Thyroid gland (tissue), 4 donors: ENCODE data around the gene COL6A2. TPM values are rescaled to one million over a fixed set of nuclear protein-coding genes. Genes with fewer than 3 reads are reported as not detected.

ENCODE experiments used
- DNase-seq, 2 donors: peaks; one replicate each; pipeline ENCODE4 v3.0.0-alpha.2; 2019
- H3K27ac ChIP-seq, 3 donors: fragments of 200-600 bp; sonication (generic); 1 replicate in 2 of 3; 2 replicates in 1 of 3; pipeline ENCODE4 v1.5.1; 2016 to 2019; ENCODE audit warnings: mild to moderate bottlenecking in 1 of 3, moderate library complexity in 1 of 3
- H3K27me3 ChIP-seq: fragments of 200-600 bp; sonication (generic); one replicate; pipeline ENCODE4 v1.5.1; 2019
- H3K36me3 ChIP-seq, 2 donors: fragments of 200-600 bp; sonication (generic); one replicate each; pipeline ENCODE4 v1.5.1; 2016 to 2019
- H3K4me1 ChIP-seq, 2 donors: fragments of 200-600 bp; sonication (generic); one replicate each; pipeline ENCODE4 v1.5.1; 2017 to 2019
- H3K4me3 ChIP-seq, 3 donors: fragments of 200-600 bp; sonication (generic); replicated peaks in 1 of 3; 1 replicate in 2 of 3; 2 replicates in 1 of 3; pipeline ENCODE4 v1.5.1; 2016; ENCODE audit warnings: mild to moderate bottlenecking in 1 of 3
- H3K9me3 ChIP-seq: fragments of 200-600 bp; sonication (generic); one replicate; pipeline ENCODE4 v1.5.1; 2017
- CTCF ChIP-seq, 6 experiments: fragments of 200-600 bp in 3 of 6; fragments of 450-650 bp in 3 of 6; sonication (generic) in 3 of 6; IDR thresholded peaks; one replicate each; pipeline ENCODE4 v1.5.1; 2016 to 2019; ENCODE audit warnings: antibody characterized with exemption in 6 of 6, mild to moderate bottlenecking in 2 of 6, inconsistent platforms in 1 of 6, moderate library complexity in 1 of 6
- POLR2A ChIP-seq, 2 donors: fragments of 450-650 bp; IDR thresholded peaks; one replicate each; pipeline ENCODE4 v1.6.1; 2017; ENCODE audit warnings: antibody characterized with exemption in 2 of 2, mild to moderate bottlenecking in 2 of 2, moderate library complexity in 1 of 2
- WGBS, 2 donors: methylation state at CpG; one replicate each; pipeline ENCODE4 v1.1.5; 2017; 5-methylcytosine and 5-hydroxymethylcytosine counted together
- intact Hi-C: fragments of 100-400 bp; cut with DNase I; formaldehyde crosslinking; loops from one replicate; pipeline ENCODE4 v1.15.1; 2023
- total RNA-seq, 4 donors: library from RNA; depleted of rRNA; stranded (reverse); fragments of >200 nt; gene quantifications; one replicate each; pipeline ENCODE4 v1.2.3, GENCODE V29; 2016

Gene COL6A2
- total RNA-seq, 4 donors from 2014 or later, result 79.4 to 191 (median 172) TPM

- no peaks in the 10 kb centered on the region for H3K27me3 ChIP-seq
- intact Hi-C loops, result no loop called here
- no peak for DNase-seq
- H3K4me3 ChIP-seq, result no peak overlapping the region
- WGBS, 2 donors, result 91 to 97% methylated on average over 23 to 24 of the region's 39 CpGs
- H3K4me1 ChIP-seq, result peaks cover 10 to 11% of the 10 kb centered on the region in 2 donors
- no peaks in the 10 kb centered on the region for H3K36me3 ChIP-seq
- no peak overlapping the region for H3K27ac ChIP-seq
- no peak for TF ChIP-seq CTCF (IDR thresholded peaks at IDR 0.05)
- TF ChIP-seq POLR2A (IDR thresholded peaks at IDR 0.05), result no peak
- H3K9me3 ChIP-seq, result no peaks in the 10 kb centered on the region
Observed at GRCh38 chr21:46154155-46154954, 56.4 kb downstream of the COL6A2 start.

GRCh38 chr21:46154955-46155513 lies 57.1 kb downstream of the COL6A2 start:
- Histone ChIP-seq H3K27me3 (no peaks in the 10 kb centered on the region), H3K9me3 (no peaks in the 10 kb centered on the region), H3K4me3 (no peak overlapping the region), H3K4me1 (peaks cover 10 to 11% of the 10 kb centered on the region in 2 donors), H3K27ac (no peak overlapping the region), H3K36me3 (no peaks in the 10 kb centered on the region)
- WGBS, 2 donors, result 84 to 92% methylated on average over 4 to 9 of the region's 16 CpGs
- no peak for DNase-seq
- intact Hi-C loops, result no loop called here
- TF ChIP-seq CTCF (IDR thresholded peaks at IDR 0.05) (no peak), POLR2A (IDR thresholded peaks at IDR 0.05) (no peak)

GRCh38 chr21:46155514-46156377 lies 57.8 kb downstream of the COL6A2 start, which contains the start of gene FTCD:
Gene FTCD, minus strand, starts transcription at chr21:46155579. Its CDS starts 56 bp downstream, at chr21:46155523.
- Histone ChIP-seq H3K4me1 (peaks cover 10 to 11% of the 10 kb centered on the region in 2 donors), H3K36me3 (no peaks in the 10 kb centered on the region), H3K27me3 (no peaks in the 10 kb centered on the region), H3K4me3 (no peak within 1 kb of the TSS), H3K9me3 (no peaks in the 10 kb centered on the region), H3K27ac (no peak within 1 kb of the TSS)
- intact Hi-C loops, result no loop called here
- no peak for DNase-seq
- WGBS, 2 donors, result 90% methylated on average over 23 to 24 of the region's 34 CpGs
- TF ChIP-seq CTCF (IDR thresholded peaks at IDR 0.05) (no peak), POLR2A (IDR thresholded peaks at IDR 0.05) (no peak)

GRCh38 chr21:46156378-46156645 lies 58.4 kb downstream of the COL6A2 start:
- Histone ChIP-seq H3K4me3 (no peak overlapping the region), H3K36me3 (no peaks in the 10 kb centered on the region), H3K27ac (no peak overlapping the region), H3K4me1 (peaks cover 10 to 11% of the 10 kb centered on the region in 2 donors), H3K27me3 (no peaks in the 10 kb centered on the region), H3K9me3 (no peaks in the 10 kb centered on the region)
- no peak for DNase-seq
- 86 to 92% methylated on average over 7 of the region's 7 CpGs for WGBS, 2 donors
- intact Hi-C loops, result no loop called here
- TF ChIP-seq POLR2A (IDR thresholded peaks at IDR 0.05) (no peak), CTCF (IDR thresholded peaks at IDR 0.05) (no peak)
